HEK293 (cell line): ENCODE results near the gene IQSEC1.
A peak's percentile ranks its signal among the peaks of the same experiment; 100 is the strongest.

Experiments used
- CTCF ChIP-seq: fragments of 450-650 bp; formaldehyde crosslinking; IDR thresholded peaks from 2 replicates; pipeline ENCODE4 v1.5.1; 2016; ENCODE audit warnings: missing biosample characterization, missing genetic modification characterization
- HOXC10 ChIP-seq: sonication (generic); formaldehyde crosslinking; IDR thresholded peaks from 2 replicates; pipeline ENCODE4 v1.8.1; 2023; ENCODE audit warnings: mild to moderate bottlenecking, missing genetic modification reagents
- KLF1 ChIP-seq: fragments of 450-650 bp; formaldehyde crosslinking; IDR thresholded peaks from 2 replicates; pipeline ENCODE4 v1.5.1; 2016; ENCODE audit warnings: missing biosample characterization, missing genetic modification characterization
- REST ChIP-seq: fragments of 450-650 bp; formaldehyde crosslinking; IDR thresholded peaks from 2 replicates; pipeline ENCODE4 v1.5.1; 2016; ENCODE audit warnings: missing biosample characterization, missing genetic modification characterization
- TCF7L2 ChIP-seq: IDR thresholded peaks from 2 replicates; pipeline ENCODE4 v1.6.1; 2011; ENCODE audit warnings: low read depth, mild to moderate bottlenecking, inconsistent platforms, low read length, moderate library complexity, borderline replicate concordance
- ZNF24 ChIP-seq: fragments of 450-650 bp; formaldehyde crosslinking; IDR thresholded peaks from 2 replicates; pipeline ENCODE4 v1.5.1; 2016; ENCODE audit warnings: missing biosample characterization, missing genetic modification characterization
- ZNF266 ChIP-seq: fragments of 450-650 bp; formaldehyde crosslinking; IDR thresholded peaks from 2 replicates; pipeline ENCODE4 v1.5.1; 2016; ENCODE audit warnings: missing biosample characterization, missing genetic modification characterization, low read depth
- ZNF580 ChIP-seq: fragments of 450-650 bp; formaldehyde crosslinking; IDR thresholded peaks from 2 replicates; pipeline ENCODE4 v1.5.1; 2016; ENCODE audit warnings: missing biosample characterization, missing genetic modification characterization
- ZNF704 ChIP-seq: fragments of 450-650 bp; formaldehyde crosslinking; IDR thresholded peaks from 2 replicates; pipeline ENCODE4 v1.5.1; 2016; ENCODE audit warnings: missing biosample characterization, missing genetic modification characterization
- ZNF707 ChIP-seq: fragments of 450-650 bp; formaldehyde crosslinking; IDR thresholded peaks from 2 replicates; pipeline ENCODE4 v1.5.1; 2016; ENCODE audit warnings: missing biosample characterization, missing genetic modification characterization
- ZNF830 ChIP-seq: fragments of 450-650 bp; IDR thresholded peaks from 2 replicates; pipeline ENCODE4 v1.5.0; 2018; ENCODE audit warnings: missing biosample characterization, missing genetic modification characterization, low read depth, mild to moderate bottlenecking, moderate library complexity

GRCh38 chr3:12954891-12955650, 118.2 kb downstream of the IQSEC1 start:
- TF ChIP-seq ZNF830, result no peak
- no peak for TF ChIP-seq TCF7L2
- TF ChIP-seq HOXC10 (CRISPR knock-in tag), result no peak
- no peak for TF ChIP-seq ZNF580 (tag by site-specific recombination)
- TF ChIP-seq ZNF707 (tag by site-specific recombination), result no peak
- TF ChIP-seq REST (tag by site-specific recombination), result no peak
- TF ChIP-seq ZNF266, result no peak
- TF ChIP-seq ZNF704 (tag by site-specific recombination), result no peak
- TF ChIP-seq KLF1 (tag by site-specific recombination), result peak; percentile 55
- TF ChIP-seq CTCF (tag by site-specific recombination), result no peak
- no peak for TF ChIP-seq ZNF24 (tag by site-specific recombination)
